Liver (tissue), 9 donors: ENCODE measurements around the gene DEPDC4. TPM values are rescaled to one million over a fixed set of nuclear protein-coding genes. Genes with fewer than 3 reads are reported as not detected.

Source experiments
- DNase-seq: peaks from one replicate; pipeline ENCODE4 v3.0.0-alpha.2; 2017; ENCODE audit warnings: low spot score
- H3K27ac ChIP-seq, 2 donors: one replicate each; pipeline ENCODE4 v1.7.0; 2013; ENCODE audit warnings: inconsistent platforms in 2 of 2, low read length in 2 of 2, control low read depth in 1 of 2, low read depth in 1 of 2, mild to moderate bottlenecking in 1 of 2
- H3K27me3 ChIP-seq, 4 donors: one replicate each; pipeline versions ENCODE4 v1.6.1 to v1.7.0; 2013; ENCODE audit warnings: low read length in 3 of 4, inconsistent platforms in 1 of 4, mild to moderate bottlenecking in 1 of 4, moderate library complexity in 1 of 4; ENCODE audit not compliant: control insufficient read depth in 4 of 4, insufficient read depth in 4 of 4
- H3K36me3 ChIP-seq, 4 donors: one replicate each; pipeline versions ENCODE4 v1.6.1 to v1.7.0; 2013; ENCODE audit warnings: low read length in 3 of 4, mild to moderate bottlenecking in 3 of 4, low read depth in 1 of 4, moderate library complexity in 1 of 4; ENCODE audit not compliant: control insufficient read depth in 4 of 4, insufficient read depth in 3 of 4
- H3K4me1 ChIP-seq, 4 donors: one replicate each; pipeline versions ENCODE4 v1.6.1 to v1.7.0; 2013; ENCODE audit warnings: low read length in 3 of 4, mild to moderate bottlenecking in 3 of 4, moderate library complexity in 1 of 4; ENCODE audit not compliant: control insufficient read depth in 4 of 4, insufficient read depth in 4 of 4
- H3K4me3 ChIP-seq, 3 donors: one replicate each; pipeline versions ENCODE4 v1.6.1 to v1.7.0; 2013; ENCODE audit warnings: low read length in 3 of 3, control low read depth in 1 of 3, low read depth in 1 of 3, mild to moderate bottlenecking in 1 of 3
- H3K9ac ChIP-seq, 2 donors: one replicate each; pipeline ENCODE4 v1.7.0; 2013; ENCODE audit warnings: low read length in 2 of 2, mild to moderate bottlenecking in 2 of 2, moderate library complexity in 2 of 2, control low read depth in 1 of 2, low read depth in 1 of 2
- H3K9me3 ChIP-seq, 4 donors: one replicate each; pipeline versions ENCODE4 v1.6.1 to v1.7.0; 2013; ENCODE audit warnings: low read length in 3 of 4; ENCODE audit not compliant: control insufficient read depth in 4 of 4
- ATF3 ChIP-seq: IDR thresholded peaks from 2 replicates; pipeline ENCODE4 v1.6.1; 2016; ENCODE audit warnings: antibody characterized with exemption
- CTCF ChIP-seq: fragments of 150-350 bp; IDR thresholded peaks from 2 replicates; pipeline ENCODE4 v1.5.1; 2017; ENCODE audit warnings: improper control_type of control experiment, low read depth, low read length; ENCODE audit not compliant: missing input control
- EGR1 ChIP-seq, 2 donors: IDR thresholded peaks; 2 replicates each; pipeline ENCODE4 v1.6.1; 2016 to 2018; ENCODE audit warnings: antibody characterized with exemption in 2 of 2, low read depth in 2 of 2
- FOXA1 ChIP-seq: IDR thresholded peaks from 2 replicates; pipeline ENCODE4 v1.6.1; 2016; ENCODE audit warnings: antibody characterized with exemption
- FOXA2 ChIP-seq: IDR thresholded peaks from 2 replicates; pipeline ENCODE4 v1.6.1; 2016; ENCODE audit warnings: antibody characterized with exemption
- GABPA ChIP-seq, 2 donors: IDR thresholded peaks in 1 of 2; conservative IDR thresholded peaks in 1 of 2; 2 replicates each; pipeline ENCODE4 v1.6.1; 2016; ENCODE audit warnings: antibody characterized with exemption in 2 of 2, mild to moderate bottlenecking in 1 of 2, moderate library complexity in 1 of 2
- HNF4A ChIP-seq, 2 donors: conservative IDR thresholded peaks; 2 replicates each; pipeline ENCODE4 v1.6.1; 2016; ENCODE audit warnings: antibody characterized with exemption in 2 of 2, mild to moderate bottlenecking in 2 of 2
- JUND ChIP-seq, 2 donors: IDR thresholded peaks; 2 replicates each; pipeline ENCODE4 v1.6.1; 2016; ENCODE audit warnings: antibody characterized with exemption in 2 of 2
- NR2F2 ChIP-seq: IDR thresholded peaks from 2 replicates; pipeline ENCODE4 v1.6.1; 2016; ENCODE audit warnings: antibody characterized with exemption
- RAD21 ChIP-seq, 2 donors: IDR thresholded peaks; 2 replicates each; pipeline ENCODE4 v1.6.1; 2016; ENCODE audit warnings: antibody characterized with exemption in 2 of 2, mild to moderate bottlenecking in 2 of 2
- REST ChIP-seq: IDR thresholded peaks from 2 replicates; pipeline ENCODE4 v1.6.1; 2016; ENCODE audit warnings: antibody characterized with exemption, mild to moderate bottlenecking
- RXRA ChIP-seq, 2 donors: IDR thresholded peaks; 2 replicates each; pipeline ENCODE4 v1.6.1; 2017 to 2018; ENCODE audit warnings: antibody characterized with exemption in 2 of 2, mild to moderate bottlenecking in 1 of 2
- SP1 ChIP-seq: IDR thresholded peaks from 2 replicates; pipeline ENCODE4 v1.6.1; 2018; ENCODE audit warnings: antibody characterized with exemption, mild to moderate bottlenecking
- YY1 ChIP-seq: IDR thresholded peaks from 2 replicates; pipeline ENCODE4 v1.6.1; 2016; ENCODE audit warnings: antibody characterized with exemption, mild to moderate bottlenecking
- ZBTB33 ChIP-seq: IDR thresholded peaks from 2 replicates; pipeline ENCODE4 v1.6.1; 2016; ENCODE audit warnings: antibody characterized with exemption
- WGBS: extraction: QIAGEN DNeasy Blood & Tissue Kit; methylation state at CpG from one replicate; pipeline ENCODE4 v1.1.7; 2013; 5-methylcytosine and 5-hydroxymethylcytosine counted together
- polyA plus RNA-seq, 2 donors: library from polyadenylated mRNA; stranded (reverse) in 1 of 2; unstranded in 1 of 2; fragments of 200-250 nt in 1 of 2; fragments of >200 nt in 1 of 2; fragmentation: Nextera tagmentation in 1 of 2; extraction: Ambion mirVana in 1 of 2; gene quantifications; one replicate each; pipeline versions ENCODE4 v1.2.1 to v1.2.3, GENCODE V29; 2013 to 2015
- total RNA-seq, 2 donors: library from RNA; depleted of rRNA; stranded (reverse); fragments of >200 nt; gene quantifications; one replicate each; pipeline ENCODE4 v1.2.3, GENCODE V29; 2014
- TF ChIP-seq, protein P1 (sequence below): IDR thresholded peaks from 2 replicates; pipeline ENCODE4 v1.6.1; 2016; ENCODE audit warnings: antibody characterized with exemption
- donor health status: healthy.
- donor health status: healthy.
- donor health status: healthy.
- donor health status: healthy.
- donor health status: healthy.

Gene DEPDC4
- total and polyA plus RNA-seq, 4 donors, result 0.39 to 6.9 (median 1.9) TPM

GRCh38 chr12:100199347-100200149 is 67.3 kb downstream of the DEPDC4 start:
- no peak for TF ChIP-seq FOXA2
- TF ChIP-seq RXRA (IDR thresholded peaks at IDR 0.05), result peak; percentile 32 to 35
- TF ChIP-seq GABPA (IDR thresholded peaks at IDR 0.05 in 1 of 2, conservative IDR thresholded peaks at IDR 0.05 in 1 of 2), result peak in 1 of 2 donors; percentile 70
- TF ChIP-seq YY1, result peak; percentile 15
- TF ChIP-seq HNF4A (conservative IDR thresholded peaks at IDR 0.05), result peak in 1 of 2 donors; percentile 37
- no peak for TF ChIP-seq ZBTB33
- Histone ChIP-seq H3K27ac (peak overlapping the region; percentile 47 to 53), H3K4me1 (peaks cover 6 to 29% (median 23%) of the 10 kb centered on the region in 4 donors), H3K36me3 (peaks cover 0 to 3% (median 2%) of the 10 kb centered on the region in 4 donors), H3K9ac (peak overlapping the region; percentile 36 to 50), H3K9me3 (no peaks in the 10 kb centered on the region), H3K27me3 (no peaks in the 10 kb centered on the region), H3K4me3 (peak overlapping the region; percentile 87 to 93 (median 87))
- 1% methylated on average over 79 of the region's 79 CpGs for WGBS
- peak; percentile 77 for DNase-seq

DNA sequence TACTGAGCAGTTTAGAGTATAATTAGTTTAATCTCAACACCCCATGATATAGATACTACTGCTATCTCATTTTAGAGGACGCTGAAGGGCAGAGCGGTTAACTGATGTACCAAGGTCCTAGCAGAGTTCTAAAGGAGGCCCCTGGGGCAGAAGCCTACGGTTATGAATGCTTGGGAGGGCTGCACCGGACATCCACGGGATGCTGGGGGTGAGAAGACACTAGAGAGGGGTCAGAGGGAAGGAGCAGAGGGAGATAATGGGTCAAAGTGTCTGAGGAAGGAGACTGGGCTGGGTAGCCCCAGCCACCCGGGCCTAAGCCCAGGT is 67.9 kb downstream of the DEPDC4 start:
- 36% methylated on average over 6 of the region's 6 CpGs for WGBS
- Histone ChIP-seq H3K9me3 (no peaks in the 10 kb centered on the region), H3K9ac (peak overlapping the region; percentile 36 to 50), H3K4me1 (peaks cover 6 to 29% (median 23%) of the 10 kb centered on the region in 4 donors), H3K27ac (no peak overlapping the region), H3K36me3 (peaks cover 0 to 4% (median 1%) of the 10 kb centered on the region in 4 donors), H3K4me3 (peak overlapping the region; percentile 87 to 93 (median 87)), H3K27me3 (no peaks in the 10 kb centered on the region)
- no peak for DNase-seq
- TF ChIP-seq JUND (IDR thresholded peaks at IDR 0.05) (no peak), ATF3 (no peak), EGR1 (IDR thresholded peaks at IDR 0.05; ENCODE audit: low read depth in 2 of 2) (no peak), HNF4A (conservative IDR thresholded peaks at IDR 0.05) (no peak), NR2F2 (no peak), CTCF (no peak), RAD21 (IDR thresholded peaks at IDR 0.05) (no peak), SP1 (no peak), FOXA1 (no peak), FOXA2 (no peak), ZBTB33 (no peak), RXRA (IDR thresholded peaks at IDR 0.05) (no peak), REST (no peak)
- TF ChIP-seq, protein P1, sequence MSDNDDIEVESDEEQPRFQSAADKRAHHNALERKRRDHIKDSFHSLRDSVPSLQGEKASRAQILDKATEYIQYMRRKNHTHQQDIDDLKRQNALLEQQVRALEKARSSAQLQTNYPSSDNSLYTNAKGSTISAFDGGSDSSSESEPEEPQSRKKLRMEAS, result no peak
